Activated T-helper 1 cell treated with anti-CD3 and anti-CD28 coated beads, Interleukin-12 subunit alpha, Interleukin-12 subunit beta, Interleukin-2, Interleukin-4 antibody, amounts not matched to agents 30 ng/mL and 10 ng/mL and 1 ng/mL, durations not matched to agents 14 hours and 24 hours and 36 hours (primary cell): ENCODE results near the gene SLC35G4. TPM values are rescaled to one million over a fixed set of nuclear protein-coding genes. Genes with fewer than 3 reads are reported as not detected.

ENCODE experiments used
- DNase-seq: peaks from one replicate; pipeline ENCODE4 v3.0.0; 2021; ENCODE audit warnings: low spot score
- H3K27ac Mint-ChIP-seq: one replicate; pipeline ENCODE4 v1.8.0; 2021; ENCODE audit warnings: mild to moderate bottlenecking, mixed read lengths
- H3K27me3 Mint-ChIP-seq: one replicate; pipeline ENCODE4 v1.8.0; 2022; ENCODE audit warnings: mild to moderate bottlenecking, moderate library complexity, mixed read lengths; ENCODE audit not compliant: insufficient read depth
- H3K36me3 Mint-ChIP-seq: one replicate; pipeline ENCODE4 v1.8.0; 2021; ENCODE audit warnings: low read depth, mixed read lengths
- H3K4me1 Mint-ChIP-seq: one replicate; pipeline ENCODE4 v1.8.0; 2021; ENCODE audit warnings: low read depth, mixed read lengths
- H3K4me3 Mint-ChIP-seq: one replicate; pipeline ENCODE4 v1.8.0; 2021; ENCODE audit warnings: mild to moderate bottlenecking, moderate library complexity, mixed read lengths
- H3K9me3 Mint-ChIP-seq: one replicate; pipeline ENCODE4 v1.8.0; 2021; ENCODE audit warnings: mixed read lengths
- intact Hi-C: fragments of 100-400 bp; cut with micrococcal nuclease; formaldehyde crosslinking; loops from one replicate; pipeline ENCODE4 v1.15.1; 2024
- total RNA-seq: library from RNA; stranded (reverse); gene quantifications from 2 replicates; pipeline ENCODE4 v1.2.3, GENCODE V29; 2022

Gene SLC35G4
- total RNA-seq, 1 donor from 2014 or later = not detected

DNA sequence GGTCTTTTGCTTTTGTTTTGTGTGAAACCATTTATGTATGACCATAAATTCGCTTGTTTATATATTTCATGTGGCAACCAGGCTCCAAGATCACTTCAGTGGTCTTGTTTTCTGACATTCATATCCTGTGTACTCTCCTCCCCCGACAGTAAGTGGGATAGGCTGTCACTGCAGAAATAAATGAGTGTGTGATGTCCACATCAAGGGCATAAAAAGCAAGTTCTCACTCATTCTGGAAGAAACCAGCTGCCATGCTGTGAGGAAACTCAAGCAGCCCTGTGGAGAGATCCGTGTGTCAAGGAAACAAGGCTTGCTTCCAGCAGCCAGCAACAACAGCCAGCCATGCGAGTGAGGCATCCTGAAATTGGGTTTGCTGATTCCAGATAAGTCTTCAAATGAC, 40.4 kb downstream of the SLC35G4 start:
- intact Hi-C loops = no loop called here
- H3K4me1 Mint-ChIP-seq = no peaks in the 10 kb centered on the region
- H3K36me3 Mint-ChIP-seq = no peaks in the 10 kb centered on the region
- no peaks in the 10 kb centered on the region for H3K9me3 Mint-ChIP-seq
- no peak for DNase-seq
- no peak overlapping the region for H3K4me3 Mint-ChIP-seq
- no peak overlapping the region for H3K27ac Mint-ChIP-seq
- H3K27me3 Mint-ChIP-seq = peaks cover 13% of the 10 kb centered on the region

DNA sequence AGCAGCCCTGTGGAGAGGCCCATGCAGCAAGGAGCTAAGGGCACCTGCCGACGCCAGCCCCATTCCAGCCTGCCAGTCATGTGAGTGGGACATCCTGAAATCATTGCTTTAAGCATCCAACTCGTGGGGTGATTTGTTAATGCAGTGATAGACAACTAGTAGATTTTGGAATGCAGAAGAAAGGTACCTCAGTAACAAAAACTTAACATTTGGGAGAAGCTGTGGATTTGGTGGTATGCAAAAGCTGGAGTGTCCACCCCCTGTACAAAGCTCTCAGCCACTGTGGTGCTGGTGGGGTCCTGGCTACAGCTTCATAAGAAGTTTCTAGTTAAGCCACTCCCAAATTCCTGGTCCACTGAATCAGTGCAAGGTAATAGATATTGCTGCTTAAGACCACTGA, 42.5 kb downstream of the SLC35G4 start:
- Mint-ChIP-seq H3K36me3 (no peaks in the 10 kb centered on the region), H3K27ac (no peak overlapping the region), H3K9me3 (no peaks in the 10 kb centered on the region), H3K27me3 (peaks cover 13% of the 10 kb centered on the region), H3K4me1 (no peaks in the 10 kb centered on the region), H3K4me3 (no peak overlapping the region)
- intact Hi-C loops = no loop called here
- DNase-seq = no peak

DNA sequence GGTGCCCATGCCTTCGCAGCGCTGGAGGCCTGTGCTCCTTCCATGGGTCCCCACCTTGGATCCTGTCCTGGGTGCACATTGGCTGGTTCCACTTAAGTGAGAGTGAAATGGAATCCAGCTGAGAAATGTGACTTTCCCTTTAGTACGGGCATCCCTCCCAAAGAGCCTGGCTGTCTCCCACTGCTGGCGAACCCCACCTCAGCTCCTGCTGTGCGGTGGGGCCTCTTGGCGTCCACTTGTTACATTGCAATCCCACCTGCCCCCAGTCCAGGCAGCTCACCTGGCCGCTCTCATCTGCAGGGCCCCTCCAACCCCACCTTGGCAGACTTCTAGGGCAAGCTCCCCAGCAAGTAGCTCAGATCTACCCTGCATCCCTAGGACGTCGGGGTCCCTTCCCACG, 44.1 kb downstream of the SLC35G4 start:
- intact Hi-C loops = no loop called here
- no peak for DNase-seq
- no peaks in the 10 kb centered on the region for H3K4me1 Mint-ChIP-seq

DNA sequence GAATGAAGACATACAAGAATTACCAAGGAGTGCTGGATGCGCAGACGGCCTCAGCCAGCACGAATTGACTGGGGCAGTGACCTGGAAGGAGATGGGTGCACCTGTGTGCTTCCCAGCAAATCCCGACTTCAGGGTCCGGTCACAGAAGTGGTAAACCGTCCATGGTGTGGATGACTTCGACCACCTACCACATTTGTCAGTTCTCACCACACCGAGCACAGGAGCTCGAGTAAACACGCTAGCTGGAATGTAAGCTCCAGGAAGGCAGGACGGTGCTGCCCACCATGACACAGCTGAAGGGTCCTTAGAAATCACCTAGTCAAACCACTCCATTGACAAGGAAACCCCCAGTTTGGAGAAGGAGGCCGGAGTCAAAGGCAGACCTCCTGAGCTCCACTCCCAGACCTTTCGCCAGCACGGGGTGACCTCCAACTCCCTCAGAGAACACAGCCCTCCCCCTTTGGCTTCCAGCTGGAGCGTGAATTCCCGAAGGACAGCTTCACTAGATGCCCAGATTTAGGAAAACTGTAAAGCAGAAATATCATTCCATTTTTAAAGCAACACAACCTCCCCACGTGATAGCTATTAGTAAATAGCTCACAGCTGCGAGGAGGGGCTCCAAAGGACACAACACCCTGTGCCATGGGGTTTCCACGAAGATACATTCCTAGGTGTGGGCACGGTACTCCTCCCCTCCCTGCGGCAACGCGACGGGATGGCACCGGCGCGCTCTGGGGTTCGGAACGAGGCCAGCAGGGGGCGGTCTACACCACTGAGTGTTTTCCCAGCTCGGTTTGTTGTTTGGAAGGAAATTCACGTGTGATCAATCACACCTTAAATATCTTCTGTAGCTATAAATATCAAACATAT, 45.6 kb downstream of the SLC35G4 start:
- intact Hi-C loops = loop anchor here (5.0 kb wide), 1 partner anchor 282 kb away; no protein-coding TSS in a partner anchor
- Mint-ChIP-seq H3K9me3 (no peaks in the 10 kb centered on the region), H3K36me3 (no peaks in the 10 kb centered on the region), H3K27ac (no peak overlapping the region), H3K4me3 (no peak overlapping the region), H3K27me3 (peaks cover 15% of the 10 kb centered on the region), H3K4me1 (no peaks in the 10 kb centered on the region)
- DNase-seq = no peak

More for the DNA sequence above, 44.1 kb downstream of the SLC35G4 start:
- Mint-ChIP-seq H3K9me3 (no peaks in the 10 kb centered on the region), H3K27ac (no peak overlapping the region), H3K27me3 (peaks cover 18% of the 10 kb centered on the region), H3K36me3 (no peaks in the 10 kb centered on the region), H3K4me3 (no peak overlapping the region)

DNA sequence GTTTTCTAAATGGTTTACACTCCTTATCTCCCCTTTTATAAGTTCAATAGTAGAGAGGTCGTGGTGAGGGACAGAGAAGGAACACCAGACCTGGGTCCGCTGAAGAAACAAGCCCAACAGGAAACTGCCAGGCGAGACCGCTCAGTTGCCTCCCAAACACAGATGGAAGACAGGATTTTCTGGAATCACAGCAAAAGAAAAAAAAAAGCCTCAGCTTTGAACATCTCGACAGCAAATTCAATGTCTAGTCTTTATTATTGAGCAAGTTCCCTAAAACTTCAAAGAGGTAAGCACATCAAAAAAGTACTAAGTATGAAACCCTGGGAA, 46.2 kb downstream of the SLC35G4 start:
- no peak overlapping the region for H3K4me3 Mint-ChIP-seq
- no peak overlapping the region for H3K27ac Mint-ChIP-seq
- no peaks in the 10 kb centered on the region for H3K36me3 Mint-ChIP-seq
- H3K4me1 Mint-ChIP-seq = no peaks in the 10 kb centered on the region
- peaks cover 15% of the 10 kb centered on the region for H3K27me3 Mint-ChIP-seq
- DNase-seq = no peak
- intact Hi-C loops = loop anchor here (5.0 kb wide), 1 partner anchor 282 kb away; no protein-coding TSS in a partner anchor
- no peaks in the 10 kb centered on the region for H3K9me3 Mint-ChIP-seq

DNA sequence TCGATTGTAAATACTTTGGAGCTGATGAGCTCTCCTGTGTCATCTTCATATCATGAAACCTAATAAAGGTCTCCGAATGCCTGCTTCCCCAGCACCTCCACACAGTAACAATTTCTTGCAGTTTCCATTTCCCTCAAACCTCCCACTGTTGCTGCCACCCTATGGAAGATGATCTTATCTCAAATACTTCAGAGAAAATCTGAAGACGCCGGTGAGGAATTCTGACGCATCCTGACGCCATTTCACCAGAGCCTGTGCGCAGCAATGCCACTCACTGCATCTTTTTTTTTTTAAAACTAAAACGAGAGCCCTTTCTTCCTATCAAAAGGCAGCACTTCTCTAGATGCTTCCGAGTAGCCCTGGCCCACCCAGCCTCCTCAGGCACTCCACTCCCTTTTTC, 47.8 kb downstream of the SLC35G4 start:
- no peaks in the 10 kb centered on the region for H3K9me3 Mint-ChIP-seq
- H3K27me3 Mint-ChIP-seq = peaks cover 15% of the 10 kb centered on the region
- intact Hi-C loops = loop anchor here (5.0 kb wide), 1 partner anchor 280 kb away; no protein-coding TSS in a partner anchor
- no peaks in the 10 kb centered on the region for H3K36me3 Mint-ChIP-seq
- no peak for DNase-seq
- H3K4me1 Mint-ChIP-seq = no peaks in the 10 kb centered on the region
- no peak overlapping the region for H3K27ac Mint-ChIP-seq
- H3K4me3 Mint-ChIP-seq = no peak overlapping the region

DNA sequence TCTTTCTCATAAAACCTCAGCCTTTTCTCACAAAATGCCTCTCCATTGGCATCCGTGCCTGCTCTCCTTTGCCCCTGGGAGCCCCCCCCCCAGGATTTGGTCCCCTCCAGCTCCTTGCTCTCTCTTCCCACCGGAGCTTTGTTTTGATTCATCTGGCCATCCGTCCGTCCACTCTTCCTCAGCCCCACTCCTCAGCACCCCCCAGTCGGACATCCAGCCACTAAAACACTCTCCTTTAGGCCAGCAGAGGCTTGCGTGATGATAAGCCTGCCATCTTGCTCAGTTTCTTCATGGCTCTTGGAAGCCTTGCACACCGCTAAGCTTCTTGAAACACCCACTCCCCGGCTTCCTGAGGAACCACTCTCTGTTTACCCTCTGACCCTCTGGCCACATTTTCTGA, 48.2 kb downstream of the SLC35G4 start:
- H3K27ac Mint-ChIP-seq = no peak overlapping the region
- no peaks in the 10 kb centered on the region for H3K4me1 Mint-ChIP-seq
- intact Hi-C loops = loop anchor here (5.0 kb wide), 1 partner anchor 280 kb away; no protein-coding TSS in a partner anchor
- H3K9me3 Mint-ChIP-seq = no peaks in the 10 kb centered on the region
- no peaks in the 10 kb centered on the region for H3K36me3 Mint-ChIP-seq
- peaks cover 15% of the 10 kb centered on the region for H3K27me3 Mint-ChIP-seq
- no peak overlapping the region for H3K4me3 Mint-ChIP-seq
- no peak for DNase-seq

DNA sequence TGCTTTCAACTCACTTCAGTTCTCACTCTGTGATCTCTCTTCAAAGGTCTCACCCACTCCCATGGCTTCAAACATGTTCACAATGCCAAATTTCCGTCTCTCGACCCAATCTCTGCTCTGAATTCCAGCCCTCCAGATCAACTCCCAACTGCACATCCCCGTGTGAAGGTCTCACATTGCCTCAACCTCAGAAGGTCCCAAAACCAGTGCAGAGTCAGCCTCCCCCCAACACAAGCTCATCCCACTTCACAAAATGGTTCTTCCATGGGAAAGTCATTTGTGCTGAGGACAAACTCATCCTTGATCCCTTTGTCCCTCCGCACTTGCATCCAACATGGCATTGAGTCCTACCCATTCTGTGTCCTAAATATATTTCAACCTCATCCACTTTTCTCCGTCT, 48.6 kb downstream of the SLC35G4 start:
- no peak for DNase-seq
- no peak overlapping the region for H3K27ac Mint-ChIP-seq
- H3K27me3 Mint-ChIP-seq = peaks cover 14% of the 10 kb centered on the region
- H3K4me3 Mint-ChIP-seq = no peak overlapping the region
- no peaks in the 10 kb centered on the region for H3K4me1 Mint-ChIP-seq
- no peaks in the 10 kb centered on the region for H3K36me3 Mint-ChIP-seq
- intact Hi-C loops = loop anchor here (5.0 kb wide), 1 partner anchor 279 kb away; no protein-coding TSS in a partner anchor
- no peaks in the 10 kb centered on the region for H3K9me3 Mint-ChIP-seq

DNA sequence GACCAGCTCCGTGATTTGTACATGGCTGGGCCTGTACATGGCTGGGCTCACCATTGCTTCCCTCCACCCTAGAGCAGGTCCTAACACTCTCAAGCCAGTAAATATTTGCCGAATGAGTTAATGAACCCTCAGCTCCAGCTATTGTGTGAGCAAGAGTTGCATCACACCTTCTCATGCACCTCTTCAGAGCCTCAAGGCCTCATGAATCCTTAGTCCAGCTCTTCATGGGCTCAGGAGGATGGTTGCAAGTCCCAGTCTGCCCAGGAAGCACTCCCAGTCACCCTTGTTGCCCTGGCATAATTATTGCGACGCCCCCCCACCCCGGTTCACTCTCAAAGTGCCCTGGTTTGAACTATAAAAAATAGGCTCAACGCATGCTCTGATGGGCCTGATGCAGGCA, 49.6 kb downstream of the SLC35G4 start:
- no peaks in the 10 kb centered on the region for H3K9me3 Mint-ChIP-seq
- no peak for DNase-seq
- peaks cover 11% of the 10 kb centered on the region for H3K27me3 Mint-ChIP-seq
- no peaks in the 10 kb centered on the region for H3K36me3 Mint-ChIP-seq
- H3K4me3 Mint-ChIP-seq = no peak overlapping the region
- no peak overlapping the region for H3K27ac Mint-ChIP-seq
- no peaks in the 10 kb centered on the region for H3K4me1 Mint-ChIP-seq
- intact Hi-C loops = loop anchor here (5.0 kb wide), 1 partner anchor 278 kb away; no protein-coding TSS in a partner anchor

Other genes starting within 250 kb of the SLC35G4 start
- 0.21 and 0.24 TPM in 2 replicates for gene GNAL, start 79.7 kb downstream of the SLC35G4 start, total RNA-seq
- gene CHMP1B, start 241.8 kb downstream of the SLC35G4 start, total RNA-seq = 24.8 and 26.8 TPM in 2 replicates